Endothelial cell of umbilical vein (primary cell): ENCODE results near the gene NTRK1. TPM values are rescaled to one million over a fixed set of nuclear protein-coding genes. Genes with fewer than 3 reads are reported as not detected.

Experiments used
- BruUV-seq: library from RNA; stranded (reverse); fragments of 400-500 nt; replicated peaks from 2 replicates; lab custom pipeline; 2021; lab: Mats Ljungman, UMichigan
- CTCF ChIA-PET: fragments of 300-600, 350-600 bp; sonication (Branson Sonifier 250); formaldehyde crosslinking; loops from one replicate; lab custom pipeline; 2021; ENCODE audit warnings: antibody characterized with exemption, inconsistent platforms; lab: Charles Lee
- POLR2A ChIA-PET: fragments of 300-600, 350-600 bp; sonication (Branson Sonifier 250); formaldehyde crosslinking; loops from one replicate; lab custom pipeline; 2021; ENCODE audit warnings: antibody characterized with exemption, inconsistent platforms; lab: Charles Lee
- DNase-seq: peaks from one replicate; pipeline ENCODE4 v3.0.0-alpha.2; 2011; ENCODE audit warnings: low read depth, low spot score
- FAIRE-seq: peaks from 2 replicates; lab custom pipeline; 2011; peaks lifted over from hg19 to GRCh38; lab: Jason Lieb, UNC
- H2AFZ ChIP-seq: 2 replicates; pipeline ENCODE4 v1.6.0; 2012; ENCODE audit warnings: low read depth, low read length, control low read depth, inconsistent platforms
- H3K27ac ChIP-seq: 2 replicates; pipeline ENCODE4 v1.5.1; 2011; ENCODE audit warnings: low read depth, mild to moderate bottlenecking, control low read depth, low read length, moderate library complexity; ENCODE audit not compliant: insufficient read depth
- H3K27me3 ChIP-seq, 2 experiments: 2 replicates each; pipeline versions ENCODE4 v1.6.0 to v1.6.1; 2011; ENCODE audit warnings: low read length in 2 of 2, mixed read lengths in 1 of 2; ENCODE audit not compliant: control insufficient read depth in 2 of 2, insufficient read depth in 2 of 2
- H3K36me3 ChIP-seq, 2 experiments: 2 replicates in 1 of 2; 3 replicates in 1 of 2; pipeline ENCODE4 v1.5.1; 2011; ENCODE audit warnings: low read length in 2 of 2, mild to moderate bottlenecking in 1 of 2, moderate library complexity in 1 of 2; ENCODE audit not compliant: control insufficient read depth in 2 of 2, insufficient read depth in 2 of 2; ENCODE audit errors: extremely low read depth in 1 of 2
- H3K4me1 ChIP-seq: 3 replicates; pipeline ENCODE4 v1.5.1; 2011; ENCODE audit warnings: mild to moderate bottlenecking, low read length; ENCODE audit not compliant: control insufficient read depth, insufficient read depth; ENCODE audit errors: extremely low read depth
- H3K4me2 ChIP-seq: 2 replicates; pipeline ENCODE4 v1.6.1; 2011; ENCODE audit warnings: low read length, control low read depth, mixed read lengths; ENCODE audit not compliant: insufficient read depth
- H3K4me3 ChIP-seq, 3 experiments: fragments of 200-600 bp in 1 of 3; sonication (generic), shearing (Covaris generic) in 1 of 3; replicated peaks in 1 of 3; 2 replicates each; pipeline ENCODE4 v1.5.1; 2011 to 2016; ENCODE audit warnings: control low read depth in 3 of 3, low read length in 3 of 3, mild to moderate bottlenecking in 2 of 3, inconsistent platforms in 1 of 3, low read depth in 1 of 3, moderate library complexity in 1 of 3; ENCODE audit not compliant: insufficient read depth in 1 of 3
- H3K79me2 ChIP-seq: 2 replicates; pipeline ENCODE4 v1.6.0; 2012; ENCODE audit warnings: low read length, inconsistent platforms; ENCODE audit not compliant: control insufficient read depth, insufficient read depth
- H3K9ac ChIP-seq: replicated peaks from 2 replicates; pipeline ENCODE3; 2011; ENCODE audit warnings: low read length, control low read depth; ENCODE audit not compliant: insufficient read depth; ENCODE audit errors: extremely low read depth
- H3K9me1 ChIP-seq: replicated peaks from 3 replicates; pipeline ENCODE4 v1.6.0; 2011; ENCODE audit warnings: mild to moderate bottlenecking, low read length; ENCODE audit not compliant: control insufficient read depth, insufficient read depth; ENCODE audit errors: extremely low read depth
- H3K9me3 ChIP-seq: replicated peaks from 2 replicates; pipeline ENCODE4 v1.5.1; 2012; ENCODE audit warnings: low read length, inconsistent platforms; ENCODE audit not compliant: control insufficient read depth, insufficient read depth
- H4K20me1 ChIP-seq: replicated peaks from 2 replicates; pipeline ENCODE3; 2011; ENCODE audit warnings: mild to moderate bottlenecking, low read length; ENCODE audit not compliant: control insufficient read depth, insufficient read depth; ENCODE audit errors: extremely low read depth
- CTCF ChIP-seq, 2 donors: IDR thresholded peaks; 1 replicate in 1 of 2; 2 replicates in 1 of 2; pipeline ENCODE4 v1.5.1; 2011; ENCODE audit warnings: low read length in 2 of 2, mild to moderate bottlenecking in 2 of 2, moderate library complexity in 2 of 2, control low read depth in 1 of 2, inconsistent platforms in 1 of 2, low read depth in 1 of 2; ENCODE audit not compliant: insufficient read depth in 1 of 2; ENCODE audit errors: extremely low read depth in 1 of 2
- EZH2 ChIP-seq: IDR thresholded peaks from 2 replicates; pipeline ENCODE4 v1.6.1; 2012; ENCODE audit warnings: borderline replicate concordance, low read depth, mild to moderate bottlenecking, moderate library complexity, low read length, inconsistent platforms; ENCODE audit not compliant: severe bottlenecking
- FOS ChIP-seq: IDR thresholded peaks from 2 replicates; pipeline ENCODE4 v1.6.1; 2011; ENCODE audit warnings: mild to moderate bottlenecking, low read length, moderate library complexity, borderline replicate concordance; ENCODE audit not compliant: insufficient read depth
- GATA2 ChIP-seq: IDR thresholded peaks from 2 replicates; pipeline ENCODE4 v1.7.0; 2011; ENCODE audit warnings: low read depth, mild to moderate bottlenecking, moderate library complexity, mixed read lengths, low read length; ENCODE audit not compliant: insufficient read length, insufficient read depth
- JUN ChIP-seq: IDR thresholded peaks from 2 replicates; pipeline ENCODE4 v1.6.1; 2011; ENCODE audit warnings: borderline replicate concordance, low read depth; ENCODE audit not compliant: insufficient read length, insufficient read depth
- MAX ChIP-seq: IDR thresholded peaks from 2 replicates; pipeline ENCODE4 v1.6.1; 2011; ENCODE audit not compliant: insufficient read depth, insufficient read length
- MYC ChIP-seq: IDR thresholded peaks from one replicate; pipeline ENCODE4 v1.6.1; 2011; ENCODE audit warnings: mild to moderate bottlenecking, low read depth, low read length
- POLR2A ChIP-seq: IDR thresholded peaks from 2 replicates; pipeline ENCODE4 v1.6.1; 2012; ENCODE audit warnings: low read depth, mild to moderate bottlenecking, control low read depth, low read length
- POLR2AphosphoS5 ChIP-seq: IDR thresholded peaks from 2 replicates; pipeline ENCODE4 v1.6.1; 2012; ENCODE audit warnings: low read depth, mild to moderate bottlenecking, control low read depth, low read length, moderate library complexity; ENCODE audit not compliant: insufficient read depth
- dilution Hi-C: fragments of 300-500 bp; cut with MboI; formaldehyde crosslinking; loops from one replicate; pipeline ENCODE4 v1.15.0; 2019; ENCODE audit warnings: low sequenced_read_pairs; ENCODE audit not compliant: extremely low pct_ligation_motif_present
- intact Hi-C: fragments of 100-400 bp; cut with micrococcal nuclease; formaldehyde crosslinking; loops from one replicate; pipeline ENCODE4 v1.10.0; 2022
- polyA plus RNA-seq, 4 experiments: library from polyadenylated mRNA; depleted of rRNA in 3 of 4; stranded (reverse) in 3 of 4; unstranded in 1 of 4; fragments of >200 nt; gene quantifications; 2 replicates each; pipeline versions ENCODE4 v1.2.1 to v1.2.3, GENCODE V29; 2011 to 2012; ENCODE audit warnings: missing spikeins in 1 of 4
- total RNA-seq: library from RNA; stranded (reverse); gene quantifications from 2 replicates; pipeline ENCODE4 v1.2.3, GENCODE V29; 2021

The NTRK1 gene
- total and polyA plus RNA-seq, 2 donors (not counting 3 experiments of a cell fraction or from before 2014, with no cell fraction given) = 0.07 TPM; not detected in 1

- Histone ChIP-seq H3K27me3 (peaks cover 5 to 22% of the 10 kb centered on the region in 2 experiments), H3K79me2 (no peaks in the 10 kb centered on the region), H2AFZ (no peak overlapping the region), H3K4me2 (no peak overlapping the region), H3K9me1 (no peaks in the 10 kb centered on the region), H3K4me1 (no peaks in the 10 kb centered on the region), H3K27ac (no peak overlapping the region), H3K9ac (no peak overlapping the region), H3K9me3 (no peaks in the 10 kb centered on the region), H4K20me1 (no peaks in the 10 kb centered on the region), H3K36me3 (no peaks in the 10 kb centered on the region), H3K4me3 (no peak overlapping the region)
- CTCF ChIA-PET = interaction anchor here (0.9 to 8.4 kb wide), 6 partner anchors 25 to 196 kb away, joined by 3 to 123 read pairs (median 9); partner anchors contain the start of genes ISG20L2, METTL25B and NTRK1
- TF ChIP-seq CTCF (IDR thresholded peaks at IDR 0.05; ENCODE audit: extremely low read depth in 1 of 2, insufficient read depth in 1 of 2, low read depth in 1 of 2, low read length in 2 of 2) = no peak
- no peak for TF ChIP-seq JUN
- TF ChIP-seq MYC = no peak
- TF ChIP-seq FOS = no peak
- no peak for TF ChIP-seq POLR2AphosphoS5
- no peak for TF ChIP-seq EZH2
- TF ChIP-seq MAX = no peak
- no peak for TF ChIP-seq GATA2
- TF ChIP-seq POLR2A = no peak
- POLR2A ChIA-PET = no interaction called here
- DNase-seq (no peak), FAIRE-seq (no peak)
- BruUV-seq = no TSS peak
- intact Hi-C loops (no loop called here), dilution Hi-C loops (no loop called here)
These were observed 24.6 kb downstream of the NTRK1 start for GRCh38 chr1:156885314-156885713.
